Keratinocyte (primary cell): ENCODE measurements around the gene VWA7.

Source experiments
- CTCF ChIP-seq, 3 experiments: IDR thresholded peaks in 1 of 3; conservative IDR thresholded peaks in 1 of 3; optimal IDR thresholded peaks in 1 of 3; 2 replicates in 2 of 3; 3 replicates in 1 of 3; pipeline versions ENCODE3 to v1.5.1; 2011; ENCODE audit warnings: low read length in 3 of 3, mild to moderate bottlenecking in 3 of 3, moderate library complexity in 2 of 3, control low read depth in 1 of 3, inconsistent platforms in 1 of 3; ENCODE audit not compliant: insufficient read depth in 2 of 3; ENCODE audit errors: extremely low read depth in 1 of 3
- EZH2 ChIP-seq: IDR thresholded peaks from one replicate; pipeline ENCODE4 v1.6.1; 2012; ENCODE audit warnings: inconsistent platforms, mild to moderate bottlenecking, low read length, moderate library complexity

GRCh38 chr6:31749301-31750036 lies 27.7 kb downstream of the VWA7 start:
- no peak for TF ChIP-seq CTCF (optimal IDR thresholded peaks at IDR 0.05 in 1 of 3, IDR thresholded peaks at IDR 0.05 in 1 of 3, conservative IDR thresholded peaks at IDR 0.05 in 1 of 3; ENCODE audit: extremely low read depth in 1 of 3, insufficient read depth in 2 of 3, low read length in 3 of 3)
- TF ChIP-seq EZH2, result no peak
